Activated CD8-positive, alpha-beta memory T cell treated with anti-CD3 and anti-CD28 coated beads, Interleukin-2, amount 50 U/mL, for 1 hour (primary cell): Measurements from ENCODE around the gene TRAK2.
"Not testable (repeated sequence)": the region's sequence is repeated elsewhere in the genome, so short reads cannot be mapped to it uniquely, and the experiment has no call there.

Experiments
- DNase-seq: peaks from one replicate; pipeline ENCODE4 v3.0.0-alpha.2; 2020; ENCODE audit errors: extremely low read depth

Gene TRAK2

GRCh38 chr2:201452058-201452921 is 1.0 kb upstream of the TRAK2 start:
- DNase-seq = no peak

GRCh38 chr2:201450954-201451291 is 335 bp downstream of the TRAK2 start:
- DNase-seq = no peak

- DNase-seq = no peak
Observed at GRCh38 chr2:201448701-201449100, 2.6 kb downstream of the TRAK2 start.

GRCh38 chr2:201448061-201448460 is 3.2 kb downstream of the TRAK2 start:
- DNase-seq = no peak

- DNase-seq = no peak
Observed at GRCh38 chr2:201447086-201447485, 4.2 kb downstream of the TRAK2 start.

- no peak for DNase-seq
Observed at GRCh38 chr2:201444746-201445465, 6.4 kb downstream of the TRAK2 start.

- DNase-seq = no peak
Observed at GRCh38 chr2:201441409-201441808, 9.8 kb downstream of the TRAK2 start.

- DNase-seq = no peak
Observed at GRCh38 chr2:201440182-201440581, 11.1 kb downstream of the TRAK2 start.

GRCh38 chr2:201439336-201439922 is 11.8 kb downstream of the TRAK2 start:
- DNase-seq = not testable (repeated sequence)

GRCh38 chr2:201436141-201436540 is 15.1 kb downstream of the TRAK2 start:
- DNase-seq = no peak

GRCh38 chr2:201433394-201433995 is 17.8 kb downstream of the TRAK2 start:
- no peak for DNase-seq

- DNase-seq = no peak
Observed at GRCh38 chr2:201432621-201433393, 18.5 kb downstream of the TRAK2 start.

- no peak for DNase-seq
Observed at GRCh38 chr2:201432038-201432620, 19.1 kb downstream of the TRAK2 start.

- no peak for DNase-seq
Observed at GRCh38 chr2:201430839-201431238, 20.4 kb downstream of the TRAK2 start.

- DNase-seq = not testable (repeated sequence)
Observed at GRCh38 chr2:201430322-201430721, 20.9 kb downstream of the TRAK2 start.

GRCh38 chr2:201429835-201430234 is 21.4 kb downstream of the TRAK2 start:
- DNase-seq = not testable (repeated sequence)

GRCh38 chr2:201428366-201428765 is 22.9 kb downstream of the TRAK2 start:
- not testable (repeated sequence) for DNase-seq

GRCh38 chr2:201425952-201426351 is 25.3 kb downstream of the TRAK2 start:
- DNase-seq = no peak

GRCh38 chr2:201420442-201421113 is 30.7 kb downstream of the TRAK2 start:
- DNase-seq = no peak

- DNase-seq = no peak
Observed at GRCh38 chr2:201419986-201420385, 31.3 kb downstream of the TRAK2 start.
